Hematopoietic multipotent progenitor cell treated with erythropoietin and hydrocortisone succinate and interleukin-3 and kit ligand, for 4 days (in vitro differentiated cells): ENCODE results near the gene IL20RA.
"Not testable (repeated sequence)": the region's sequence is repeated elsewhere in the genome, so short reads cannot be mapped to it uniquely, and the experiment has no call there.

Experiments used
- DNase-seq: peaks from one replicate; pipeline ENCODE4 v3.0.0-alpha.2; 2015

The IL20RA gene

DNA sequence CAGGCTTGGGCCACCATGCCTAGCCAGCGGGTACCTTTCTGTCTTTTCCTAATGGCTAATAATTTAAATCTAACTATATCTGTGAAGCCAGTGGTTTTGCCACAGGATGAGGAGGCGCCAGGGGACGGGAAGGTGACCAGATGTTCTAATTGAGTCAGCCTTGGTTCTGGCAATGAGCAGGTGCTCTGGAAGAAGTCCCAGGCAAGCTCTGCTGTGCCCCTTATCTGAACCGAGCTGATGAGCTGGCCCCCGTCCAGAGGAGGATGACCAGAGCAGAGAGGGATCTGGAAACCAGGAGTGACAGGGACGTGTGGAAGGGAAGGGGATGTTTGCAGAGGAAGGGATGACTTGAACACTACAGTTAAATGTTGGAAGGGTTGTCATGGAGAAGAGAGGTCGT is 75.9 kb downstream of the IL20RA start:
- DNase-seq: no peak

DNA sequence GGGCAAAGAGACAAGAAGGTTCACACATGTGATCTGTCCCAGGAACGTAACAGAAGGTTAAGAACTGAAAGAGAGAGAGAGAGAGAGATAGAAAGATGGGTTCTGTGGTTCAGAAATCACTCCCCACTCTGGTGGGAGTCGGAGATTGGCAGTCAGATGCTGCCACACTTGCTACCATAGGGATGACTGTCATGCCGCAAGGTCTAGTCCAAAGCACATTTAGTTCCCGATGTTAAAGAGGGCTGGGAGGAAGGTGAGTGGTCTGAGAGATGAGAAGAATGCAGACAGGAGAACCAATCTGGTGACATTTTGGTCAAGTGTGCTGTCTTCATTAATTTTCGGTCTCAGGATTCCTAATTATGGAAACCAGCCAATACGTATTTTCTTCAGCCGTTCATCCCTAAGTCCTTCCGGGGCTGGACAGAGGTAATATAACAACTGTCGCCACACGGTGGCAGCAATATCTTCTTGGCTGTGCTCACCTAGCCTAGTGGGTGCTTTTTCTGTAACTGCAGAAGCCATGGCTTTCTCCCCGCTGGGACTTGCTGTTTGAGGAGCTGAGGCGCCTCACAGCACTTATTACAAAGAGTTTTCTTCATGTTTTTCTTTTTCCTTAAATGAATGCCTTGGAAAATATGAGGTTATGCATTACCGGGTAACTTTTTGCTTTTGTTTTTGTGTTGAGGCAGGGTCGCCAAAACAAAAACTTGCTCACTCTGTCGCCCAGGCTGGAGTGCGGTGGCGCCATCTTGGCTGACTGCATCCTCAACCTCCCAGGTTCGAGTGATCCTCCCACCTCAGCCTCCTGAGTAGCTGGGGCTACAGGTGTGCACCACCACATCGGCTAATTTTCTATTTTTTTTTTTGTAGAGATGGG is 76.7 kb downstream of the IL20RA start:
- DNase-seq: peak; percentile 88

DNA sequence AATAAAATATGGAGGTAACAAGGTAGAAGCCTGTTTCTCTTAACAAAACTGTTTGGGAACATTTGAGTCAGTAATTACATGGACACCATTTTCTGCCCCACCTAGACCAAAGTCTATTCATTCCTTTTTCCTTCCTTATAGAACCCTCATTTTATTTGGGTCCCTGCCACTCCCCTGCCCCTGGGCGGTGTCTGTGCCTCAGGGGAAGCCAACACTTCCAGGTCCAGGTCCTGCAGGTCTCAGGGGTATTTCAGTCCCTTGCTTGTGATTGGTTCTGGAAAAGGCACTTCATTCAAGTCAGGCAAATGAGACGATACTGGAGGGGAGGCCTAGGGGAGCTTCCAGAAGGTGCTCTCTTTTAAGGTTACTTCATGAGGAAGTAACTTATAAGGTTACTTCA is 80.4 kb downstream of the IL20RA start:
- DNase-seq: no peak

DNA sequence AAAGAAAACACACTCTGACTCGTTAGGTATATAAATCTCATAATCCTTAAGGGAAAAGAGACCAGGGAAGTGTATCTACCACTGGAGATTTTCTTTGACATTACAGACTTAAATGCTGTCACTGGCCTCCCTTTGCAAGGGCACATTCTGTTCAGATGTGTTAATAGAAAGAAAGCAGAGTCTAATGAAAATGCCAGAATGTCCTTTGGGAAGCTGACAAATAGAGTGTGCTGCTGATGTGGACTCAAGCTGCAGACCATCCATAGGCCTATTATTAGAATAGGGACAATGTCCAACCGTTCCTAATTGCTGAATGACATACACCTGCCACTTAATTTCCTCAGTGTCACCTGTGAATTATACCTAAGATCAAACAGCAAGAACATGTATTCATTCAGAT is 81.5 kb downstream of the IL20RA start:
- DNase-seq: no peak

DNA sequence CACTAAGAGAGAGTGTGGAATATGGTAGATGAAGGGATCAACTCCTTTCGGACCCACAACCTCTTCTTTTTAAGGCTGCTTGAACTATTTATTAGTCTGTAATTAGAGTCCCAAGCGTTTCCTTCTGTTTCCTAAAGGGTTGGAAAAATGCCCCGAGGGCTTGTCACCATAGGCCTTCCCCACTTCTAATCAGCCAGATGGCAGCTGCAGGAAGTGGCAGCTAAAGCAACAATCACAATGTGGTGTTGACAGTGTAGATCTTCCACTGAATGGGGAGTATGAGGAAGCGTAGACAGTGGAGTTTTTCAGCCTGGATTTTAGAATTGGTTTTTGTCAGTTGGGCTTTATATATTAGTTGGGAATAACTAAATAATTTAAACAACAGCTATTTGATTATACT is 82.1 kb downstream of the IL20RA start:
- peak; percentile 88 for DNase-seq

DNA sequence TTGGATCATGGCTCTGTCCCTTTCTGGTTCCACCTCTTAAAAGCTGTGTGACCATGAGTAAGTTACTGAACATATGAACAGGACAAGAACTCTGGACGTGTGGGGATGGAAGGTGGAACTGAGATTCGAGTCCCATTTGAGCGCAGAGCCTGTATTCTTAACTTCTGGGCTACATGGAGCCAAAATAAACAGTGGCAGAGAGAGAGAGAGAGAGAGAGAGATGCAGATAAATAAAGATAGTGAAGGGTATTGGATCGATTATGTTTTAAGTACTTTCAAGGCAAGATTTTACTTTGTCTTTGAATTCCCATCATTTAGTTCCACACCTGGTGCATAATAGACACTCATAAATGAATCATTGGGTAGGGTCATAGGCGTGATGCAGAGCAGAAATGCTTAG is 82.9 kb downstream of the IL20RA start:
- DNase-seq: no peak

DNA sequence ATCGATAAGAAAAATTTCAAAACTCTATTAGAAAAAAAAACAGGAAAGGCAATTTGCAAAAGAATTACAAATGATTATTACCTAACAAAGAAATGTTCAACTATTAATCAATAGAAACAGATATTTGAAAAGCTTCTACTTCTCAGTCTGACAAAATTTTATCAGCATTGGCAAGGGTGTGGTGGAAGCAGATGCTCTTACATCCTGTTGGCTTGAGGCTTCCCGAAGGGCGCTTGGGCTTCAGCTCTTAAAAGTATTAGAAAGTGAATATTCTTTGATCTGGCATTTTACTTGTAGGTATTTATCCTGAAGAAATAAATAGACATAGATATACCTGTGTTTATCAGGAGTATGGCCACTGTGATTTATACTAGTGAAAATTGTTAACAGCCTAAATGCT is 84.0 kb downstream of the IL20RA start:
- DNase-seq: peak; percentile 77

DNA sequence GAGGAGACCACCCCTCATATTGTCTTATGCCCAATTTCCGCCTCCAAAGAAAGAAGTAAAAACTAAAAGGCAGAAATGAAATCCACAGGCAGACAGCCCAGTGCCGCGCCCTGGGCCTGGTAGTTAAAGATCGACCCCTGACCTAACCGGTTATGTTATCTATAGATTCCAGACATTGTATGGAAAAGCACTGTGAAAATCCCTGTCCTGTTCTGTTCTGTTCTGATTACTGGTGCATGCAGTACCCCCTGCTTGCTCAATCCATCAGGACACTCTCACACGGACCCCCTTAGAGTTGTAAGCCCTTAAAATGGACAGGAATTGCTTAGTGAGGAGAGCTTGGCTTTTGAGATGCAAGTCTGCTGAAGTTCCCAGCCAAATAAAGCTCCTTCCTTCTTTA is 84.8 kb downstream of the IL20RA start:
- not testable (repeated sequence) for DNase-seq

DNA sequence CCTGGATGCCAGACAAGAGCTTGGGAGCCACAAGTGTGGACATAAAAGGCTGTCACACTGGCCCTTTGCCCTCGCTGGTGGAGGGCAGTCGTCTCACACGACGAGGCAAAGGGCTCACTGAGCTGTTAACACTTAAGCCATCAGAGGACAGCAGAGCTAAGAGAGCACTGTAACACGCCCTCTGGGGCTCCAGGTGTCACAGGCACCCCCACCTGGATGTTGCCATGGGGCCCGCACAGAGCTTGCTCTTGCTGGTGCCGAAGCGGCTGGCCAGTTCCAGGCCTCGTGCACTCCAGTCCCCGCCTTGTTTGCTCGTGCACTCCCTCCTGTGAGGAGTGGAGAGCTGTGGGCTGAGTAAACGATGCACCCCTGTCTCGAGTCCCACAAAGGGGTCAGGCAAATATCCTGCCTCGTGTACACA is 85.3 kb downstream of the IL20RA start:
- DNase-seq: peak; percentile 36

DNA sequence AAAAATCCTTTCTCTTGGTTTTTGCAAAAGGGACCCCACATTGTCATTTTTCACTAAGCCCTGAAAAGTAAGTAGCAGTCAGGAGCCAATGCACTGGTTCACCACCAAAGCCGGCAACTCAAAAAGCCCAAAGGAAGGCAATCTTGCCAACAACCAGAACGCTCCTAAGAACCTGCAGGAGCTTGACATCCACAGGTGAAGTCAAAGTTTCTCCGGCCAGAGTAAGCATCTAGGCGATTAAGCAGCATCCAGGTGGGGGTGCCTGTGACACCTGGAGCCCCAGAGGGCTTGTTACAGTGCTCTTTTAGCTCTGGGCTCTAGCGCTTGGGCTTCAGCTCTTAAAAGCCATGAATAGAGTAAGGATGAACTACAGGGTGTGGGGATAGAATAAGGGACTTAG is 86.6 kb downstream of the IL20RA start:
- DNase-seq: no peak

DNA sequence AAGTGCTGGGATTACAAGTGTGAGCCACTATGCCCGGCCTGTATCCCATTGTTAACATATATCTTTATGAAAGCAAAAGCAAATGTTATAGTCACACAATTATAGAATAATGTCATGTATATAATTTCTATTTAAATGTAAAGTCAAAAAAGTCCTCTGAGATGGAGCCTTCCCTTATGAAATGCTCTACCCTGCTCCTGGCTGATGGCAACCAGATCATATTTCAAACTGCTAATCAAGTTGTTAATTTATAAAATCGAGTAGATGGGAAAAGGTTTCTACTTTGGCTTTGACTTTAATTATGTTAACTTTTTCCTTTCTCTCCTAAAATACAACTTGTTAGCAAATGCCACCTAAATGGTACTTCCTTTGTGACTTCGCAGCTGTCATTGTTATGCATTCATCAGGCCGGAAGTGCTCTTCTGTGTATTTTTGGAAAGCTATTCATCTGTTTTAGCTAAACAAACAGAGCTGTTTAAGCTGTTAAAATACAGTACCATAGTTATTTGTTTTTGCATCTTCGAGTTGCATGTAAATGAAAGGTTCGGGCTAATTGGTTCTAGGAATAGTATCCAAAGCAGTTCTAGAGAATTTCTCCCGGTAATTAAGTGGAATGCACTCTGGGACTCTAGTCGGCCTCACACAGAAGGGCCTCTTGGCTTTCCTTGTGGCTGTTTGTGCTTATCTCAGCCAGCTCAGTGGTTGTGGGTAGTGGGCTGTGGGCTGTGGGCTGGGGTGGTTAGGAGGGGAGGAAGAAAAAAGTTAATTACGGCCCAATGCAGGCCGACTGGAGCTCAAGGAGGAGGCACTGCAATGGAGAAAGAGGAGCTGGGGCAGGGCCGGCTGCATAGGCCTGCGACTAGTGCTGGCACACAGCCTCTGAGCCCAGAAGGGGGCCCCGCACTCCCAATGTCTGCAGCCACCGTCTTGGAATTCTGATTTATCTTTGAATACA is 87.9 kb downstream of the IL20RA start:
- DNase-seq: peak; percentile 91

DNA sequence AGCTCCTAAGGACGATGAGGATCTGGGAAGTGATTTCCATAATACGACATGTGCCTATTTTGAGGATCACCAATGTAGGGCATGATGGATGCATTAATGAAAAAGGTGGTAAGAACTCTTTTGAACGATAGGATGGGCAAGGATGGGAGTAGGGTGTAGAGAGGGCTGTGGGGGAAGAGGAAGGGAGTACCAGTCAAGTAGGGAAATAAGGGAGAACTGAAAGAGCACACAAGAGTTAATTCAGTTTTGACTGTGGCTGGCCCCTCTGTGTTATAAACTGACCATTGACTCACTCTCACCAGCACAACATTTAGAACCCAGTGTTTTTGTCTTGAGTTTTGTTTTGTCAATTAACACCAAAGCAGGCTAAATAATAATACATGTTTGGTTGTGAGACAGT is 89.6 kb downstream of the IL20RA start:
- no peak for DNase-seq

DNA sequence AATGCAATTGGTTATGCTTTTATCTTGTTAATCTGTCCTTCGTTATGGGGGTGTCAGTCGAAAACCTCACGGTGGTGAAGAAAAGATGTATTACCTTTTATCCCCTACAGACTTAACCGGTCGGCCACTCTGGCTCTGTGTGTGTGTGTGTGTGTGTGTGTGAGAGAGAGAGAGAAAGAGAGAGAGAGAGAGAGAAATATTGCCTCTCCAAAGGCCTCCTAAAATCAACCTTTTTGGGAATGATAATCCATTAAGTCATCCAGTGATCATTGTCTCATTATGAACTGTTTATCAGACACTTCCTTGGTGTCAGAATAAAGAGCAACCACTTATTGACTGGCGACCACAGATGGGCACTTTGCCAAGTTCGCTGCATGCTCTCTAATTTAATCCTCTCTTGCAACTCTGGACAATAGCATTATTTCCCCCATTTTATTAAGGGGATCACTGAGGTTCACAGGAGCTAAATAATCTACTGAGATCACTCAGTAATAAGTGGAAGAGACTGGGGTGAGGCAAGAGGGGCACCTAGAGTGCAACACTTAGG is 92.0 kb downstream of the IL20RA start:
- DNase-seq: peak; percentile 66

DNA sequence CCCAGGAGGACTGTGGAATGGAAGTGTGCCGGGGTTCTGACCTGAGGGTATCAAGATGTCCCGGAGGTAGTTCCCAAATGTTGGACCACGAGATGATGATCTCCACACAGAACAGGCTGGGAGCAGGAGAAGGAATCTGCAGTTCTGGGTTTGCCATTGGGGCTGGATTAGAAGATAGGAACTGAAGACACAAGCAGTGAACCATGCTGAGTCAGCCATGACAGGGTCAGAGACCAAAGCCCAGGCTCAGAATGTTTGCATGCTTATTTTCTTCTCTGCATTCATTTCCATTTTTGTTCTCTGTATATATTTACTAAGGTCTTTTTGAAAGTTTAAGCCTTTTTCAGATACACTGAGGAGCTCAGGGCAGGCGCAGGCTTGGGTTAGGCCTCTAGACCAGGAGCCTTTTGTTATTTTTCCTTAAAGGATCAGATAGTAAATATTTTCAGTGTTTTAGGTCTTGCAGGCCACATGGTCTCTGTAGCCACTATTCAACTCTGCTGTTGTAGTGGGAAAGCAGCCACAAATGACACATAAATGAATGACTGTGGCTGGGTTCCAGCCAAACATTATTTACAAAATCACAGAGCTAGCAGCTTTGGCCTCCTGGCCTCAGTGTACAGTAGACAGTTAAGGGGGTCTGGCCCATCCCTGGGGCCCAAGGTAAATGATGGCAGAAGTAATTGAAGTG is 94.2 kb downstream of the IL20RA start:
- DNase-seq: peak; percentile 22
